Measurements from ENCODE around the gene PKD1. TPM values are rescaled to one million over a fixed set of nuclear protein-coding genes. Genes with fewer than 3 reads are reported as not detected.
"Not testable (repeated sequence)": the region's sequence is repeated elsewhere in the genome, so short reads cannot be mapped to it uniquely, and the experiment has no call there.

PKD1 gene
- total RNA-seq, 1 donor from 2014 or later = 85.8 TPM

DNA sequence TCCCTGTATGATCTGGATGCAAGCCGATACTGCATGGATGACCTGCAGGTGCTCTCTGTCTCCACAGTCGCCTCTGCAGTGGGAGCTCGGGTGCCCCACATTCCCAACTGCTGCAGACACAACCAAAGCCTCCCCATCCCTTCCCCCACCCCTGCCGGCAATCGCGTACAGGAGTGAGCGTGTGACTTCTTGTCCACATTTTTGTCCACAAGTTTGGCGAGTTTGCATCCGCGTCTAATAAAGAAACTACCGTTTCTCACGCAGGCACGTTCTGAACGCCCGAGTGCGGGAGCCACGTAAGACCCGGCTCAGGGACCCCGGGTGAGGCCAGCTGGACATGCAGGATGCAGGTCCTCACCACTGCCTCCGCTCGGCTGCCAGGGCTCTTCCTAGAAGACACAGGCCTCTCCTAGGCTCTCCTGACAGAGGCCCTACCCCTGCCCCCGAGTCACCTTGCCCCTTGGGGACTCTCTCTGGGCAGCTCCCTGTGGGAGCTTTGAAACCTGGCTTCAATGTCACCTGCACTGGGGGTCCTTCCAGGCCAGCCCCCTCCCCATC is 5.7 kb downstream of the PKD1 start:
- intact Hi-C loops (cut with DNase I); DNase-seq (ENCODE audit: missing footprints); ATAC-seq: not testable (repeated sequence)

DNA sequence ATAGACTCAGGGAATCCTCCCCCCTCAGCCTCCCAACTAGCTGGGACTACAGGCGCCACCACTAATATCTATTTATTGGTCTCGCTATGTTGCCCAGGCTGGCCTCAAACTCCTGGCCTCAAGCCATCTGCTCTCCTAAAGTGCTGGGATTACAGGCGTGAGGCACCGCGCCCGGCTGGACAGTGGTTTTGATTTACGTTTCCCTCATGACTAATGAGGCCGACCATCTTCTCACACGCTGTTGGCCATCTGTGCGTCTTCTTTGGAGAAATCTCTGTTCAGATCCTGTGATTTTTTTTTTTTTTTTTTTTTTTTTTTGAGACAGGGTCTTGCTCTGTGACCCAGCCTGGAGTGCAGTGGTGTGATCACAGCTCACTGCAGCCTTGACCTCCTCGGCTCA is 6.4 kb downstream of the PKD1 start:
- not testable (repeated sequence) for DNase-seq (ENCODE audit: missing footprints); ATAC-seq

DNA sequence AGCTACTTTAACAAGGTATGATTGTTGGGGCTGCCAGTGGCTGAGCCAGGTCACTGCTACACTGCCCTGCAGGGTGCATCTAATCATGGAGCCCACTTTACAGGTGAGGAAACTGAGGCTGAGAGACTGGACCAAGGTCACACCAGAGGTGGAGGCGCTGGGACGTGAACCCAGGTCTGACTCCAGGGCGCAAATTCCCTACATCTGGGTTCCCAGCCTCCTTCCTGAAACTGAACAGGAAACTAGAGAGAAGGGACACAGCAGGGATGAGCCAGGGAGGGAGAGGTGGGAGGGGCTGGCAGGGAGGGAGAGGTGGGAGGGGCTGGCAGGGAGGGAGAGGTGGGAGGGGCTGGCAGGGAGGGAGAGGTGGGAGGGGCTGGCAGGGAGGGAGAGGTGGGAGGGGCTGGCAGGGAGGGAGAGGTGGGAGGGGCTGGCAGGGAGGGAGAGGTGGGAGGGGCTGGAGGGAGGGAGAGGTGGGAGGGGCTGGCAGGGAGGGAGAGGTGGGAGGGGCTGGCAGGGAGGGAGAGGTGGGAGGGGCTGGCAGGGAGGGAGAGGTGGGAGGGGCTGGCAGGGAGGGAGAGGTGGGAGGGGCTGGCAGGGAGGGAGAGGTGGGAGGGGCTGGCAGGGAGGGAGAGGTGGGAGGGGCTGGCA is 7.9 kb downstream of the PKD1 start:
- DNase-seq (ENCODE audit: missing footprints); intact Hi-C loops (cut with DNase I): not testable (repeated sequence)
- ATAC-seq = peak; percentile 30

More for the DNA sequence above, 6.4 kb downstream of the PKD1 start:
- intact Hi-C loops (cut with DNase I) = not testable (repeated sequence)

DNA sequence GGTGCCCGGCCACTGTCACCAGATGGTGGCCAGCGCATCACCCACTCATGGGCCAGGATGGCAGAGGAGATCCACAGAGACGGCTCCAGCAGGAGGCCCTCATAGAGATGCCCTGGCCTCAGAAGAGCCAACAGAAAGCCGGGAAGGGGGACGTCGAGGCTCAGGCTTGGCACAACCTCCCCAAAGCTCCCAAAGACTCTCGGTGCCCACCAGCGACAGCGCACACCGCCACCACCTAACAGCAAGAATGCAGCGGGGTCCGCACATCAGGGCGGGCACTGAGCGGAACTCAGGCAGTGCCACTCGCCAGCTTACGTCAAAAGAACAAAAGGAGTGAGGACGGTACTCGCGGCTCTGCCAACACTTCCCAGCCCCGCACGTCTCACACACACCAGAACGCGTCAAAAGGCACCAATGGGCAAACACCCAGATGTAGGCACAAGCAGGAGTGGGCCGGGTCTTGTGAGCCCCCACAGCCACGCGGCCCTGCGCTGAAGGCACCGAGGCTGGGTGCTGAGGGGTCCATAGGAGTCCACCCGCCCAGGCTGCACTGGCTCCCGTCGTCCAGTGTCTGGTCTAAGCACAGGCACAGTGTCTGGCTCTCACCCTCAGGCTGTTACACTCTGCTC is 8.7 kb downstream of the PKD1 start:
- ATAC-seq = peak; percentile 1
- peak; percentile 71 for DNase-seq (ENCODE audit: missing footprints)
- intact Hi-C loops (cut with DNase I) = not testable (repeated sequence)

DNA sequence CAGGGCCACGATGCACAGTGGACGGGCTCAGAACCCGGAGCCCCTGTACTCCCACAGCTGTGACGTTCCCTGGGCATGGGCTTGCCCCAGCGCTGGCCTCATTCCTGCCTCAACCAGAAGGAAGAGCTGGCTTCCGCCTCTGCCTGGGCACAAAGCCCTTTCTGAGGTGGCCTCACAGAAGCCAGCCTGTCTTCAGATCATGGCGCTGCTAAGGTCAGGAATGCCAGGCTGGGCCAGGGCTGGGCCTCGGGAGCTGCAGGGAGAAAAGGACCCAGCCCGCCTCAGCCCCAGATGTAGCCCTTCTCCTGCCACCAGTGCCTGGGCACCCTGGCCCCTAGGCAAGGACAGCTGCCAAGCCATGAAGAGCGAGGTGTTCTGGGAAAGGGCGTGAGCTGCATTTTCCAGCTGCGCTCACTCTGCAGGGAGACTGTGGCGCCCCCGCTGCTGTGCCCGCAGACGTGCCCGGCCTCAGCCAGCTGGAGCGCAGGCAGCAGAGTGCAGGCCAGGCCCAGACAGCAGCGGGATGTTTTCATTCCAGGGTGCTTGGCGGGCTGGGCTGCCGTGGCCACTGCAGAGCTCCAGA is 9.4 kb downstream of the PKD1 start:
- peak; percentile 66 for DNase-seq (ENCODE audit: missing footprints)
- intact Hi-C loops (cut with DNase I) = not testable (repeated sequence)
- ATAC-seq = peak; percentile 29

DNA sequence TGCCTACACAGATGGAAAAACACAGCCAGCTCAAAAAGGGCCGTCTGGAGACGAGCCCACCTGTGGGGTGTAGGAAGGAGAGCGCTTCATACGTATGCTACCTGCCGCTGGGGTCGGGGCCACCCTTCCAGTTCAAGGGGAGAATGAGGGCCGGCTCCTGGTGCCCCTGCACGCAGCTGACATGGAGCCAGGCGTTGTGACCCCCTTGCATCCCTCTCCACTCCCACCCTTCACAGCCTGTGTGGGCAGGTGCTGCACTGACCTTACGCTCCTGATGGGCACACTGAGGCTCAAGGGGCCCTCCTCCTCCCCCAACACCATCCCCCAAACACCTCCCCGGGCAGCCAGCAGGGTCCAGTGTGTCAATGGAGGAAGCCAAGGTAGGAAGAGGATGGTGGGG is 10.1 kb downstream of the PKD1 start:
- DNase-seq (ENCODE audit: missing footprints) = peak; percentile 60
- intact Hi-C loops (cut with DNase I); ATAC-seq: not testable (repeated sequence)

DNA sequence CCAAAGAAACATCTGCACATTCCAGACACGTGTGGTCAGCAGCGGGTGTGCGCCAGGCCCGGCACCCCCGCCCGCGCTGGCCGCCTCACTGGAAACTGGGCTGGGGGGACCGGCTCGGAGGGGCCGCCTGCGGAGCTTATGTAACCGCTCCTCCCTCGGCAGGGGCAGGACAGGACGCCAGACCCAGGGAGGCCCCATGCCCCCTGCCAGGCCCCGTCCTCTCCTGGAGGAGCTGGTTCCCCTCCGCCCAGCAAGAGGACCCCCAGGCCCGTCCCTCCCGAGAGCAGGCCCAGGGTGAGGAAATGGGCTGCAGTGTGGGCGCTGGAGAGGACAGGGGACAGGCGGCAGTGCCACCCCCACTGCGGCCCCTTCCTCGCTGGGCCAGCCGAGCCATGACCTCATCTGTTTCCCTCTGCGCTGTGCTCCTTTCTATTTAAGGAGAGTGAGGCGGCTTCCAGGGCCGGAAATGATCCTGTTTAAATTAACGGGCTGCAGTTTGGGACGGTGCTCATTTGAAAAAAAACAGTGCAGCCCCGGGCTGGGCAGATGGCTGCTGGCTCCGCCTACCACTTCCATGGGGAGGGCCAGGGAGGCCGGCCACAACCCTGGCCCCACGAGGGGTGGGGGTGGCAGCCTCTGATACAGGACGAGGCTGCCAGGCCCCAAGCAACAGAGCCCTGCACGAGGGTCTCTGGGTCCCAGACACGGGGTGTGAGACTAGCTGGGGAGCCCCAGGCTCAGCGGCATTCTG is 10.8 kb downstream of the PKD1 start:
- intact Hi-C loops (cut with DNase I) = loop anchor here (5.0 kb wide), 1 partner anchor 78 kb away; the partner anchor contains the start of genes NTHL1 and TSC2
- DNase-seq (ENCODE audit: missing footprints) = peak; percentile 80
- peak; percentile 60 for ATAC-seq

DNA sequence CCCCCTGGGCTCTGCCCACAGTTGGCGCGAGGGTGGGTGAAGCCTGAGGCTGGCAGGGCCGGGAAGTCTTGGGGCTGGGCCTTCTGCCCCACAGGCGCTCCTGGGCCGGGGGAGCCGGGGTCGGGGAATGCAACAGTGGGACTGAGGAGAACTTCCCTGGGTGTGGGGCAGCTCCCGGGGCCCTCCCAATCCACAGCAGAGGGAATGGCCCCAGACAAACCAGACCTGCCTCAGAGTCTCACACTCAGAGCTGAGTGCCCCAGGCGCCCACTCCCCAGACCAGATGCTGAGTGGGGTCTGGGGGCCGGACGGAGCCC is 11.4 kb downstream of the PKD1 start:
- DNase-seq (ENCODE audit: missing footprints); ATAC-seq: not testable (repeated sequence)
- intact Hi-C loops (cut with DNase I) = loop anchor here (5.0 kb wide), 1 partner anchor 77 kb away; the partner anchor contains the start of genes NTHL1 and TSC2

DNA sequence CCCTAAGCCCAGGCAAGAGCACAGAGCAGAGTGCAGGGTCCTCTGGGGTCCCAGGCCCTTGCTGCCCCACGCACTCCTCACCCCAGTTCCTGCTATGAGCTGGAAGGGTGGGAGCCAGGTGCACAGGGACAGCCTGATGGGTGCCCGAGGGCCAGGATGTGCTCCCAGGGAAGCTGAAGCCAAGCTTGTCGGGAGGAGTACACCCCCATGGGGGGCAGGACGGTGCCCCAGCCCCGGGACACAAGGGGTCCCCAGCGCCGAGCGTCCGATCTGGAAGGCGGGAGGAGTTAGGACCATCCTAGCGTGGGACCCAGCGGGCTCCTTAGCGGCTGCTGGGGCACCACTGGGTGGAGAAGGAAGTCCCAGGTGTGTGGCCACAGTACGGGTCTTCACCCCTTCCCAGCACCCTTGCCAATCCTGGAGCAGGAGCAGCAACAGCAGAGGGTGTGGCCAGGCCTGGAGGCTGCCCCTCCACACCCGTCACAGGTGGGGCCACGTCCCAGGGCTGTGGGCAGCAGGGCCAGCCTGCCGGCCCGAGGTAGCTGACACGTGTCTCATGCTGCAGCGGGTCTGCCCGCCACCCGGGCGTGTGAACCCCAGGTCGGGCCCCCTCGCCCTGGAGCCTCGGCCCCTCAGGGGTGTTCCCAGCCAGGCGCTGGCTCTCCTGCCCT is 11.9 kb downstream of the PKD1 start:
- intact Hi-C loops (cut with DNase I) = loop anchor here (5.0 kb wide), 1 partner anchor 77 kb away; the partner anchor contains the start of genes NTHL1 and TSC2
- not testable (repeated sequence) for DNase-seq (ENCODE audit: missing footprints); ATAC-seq

DNA sequence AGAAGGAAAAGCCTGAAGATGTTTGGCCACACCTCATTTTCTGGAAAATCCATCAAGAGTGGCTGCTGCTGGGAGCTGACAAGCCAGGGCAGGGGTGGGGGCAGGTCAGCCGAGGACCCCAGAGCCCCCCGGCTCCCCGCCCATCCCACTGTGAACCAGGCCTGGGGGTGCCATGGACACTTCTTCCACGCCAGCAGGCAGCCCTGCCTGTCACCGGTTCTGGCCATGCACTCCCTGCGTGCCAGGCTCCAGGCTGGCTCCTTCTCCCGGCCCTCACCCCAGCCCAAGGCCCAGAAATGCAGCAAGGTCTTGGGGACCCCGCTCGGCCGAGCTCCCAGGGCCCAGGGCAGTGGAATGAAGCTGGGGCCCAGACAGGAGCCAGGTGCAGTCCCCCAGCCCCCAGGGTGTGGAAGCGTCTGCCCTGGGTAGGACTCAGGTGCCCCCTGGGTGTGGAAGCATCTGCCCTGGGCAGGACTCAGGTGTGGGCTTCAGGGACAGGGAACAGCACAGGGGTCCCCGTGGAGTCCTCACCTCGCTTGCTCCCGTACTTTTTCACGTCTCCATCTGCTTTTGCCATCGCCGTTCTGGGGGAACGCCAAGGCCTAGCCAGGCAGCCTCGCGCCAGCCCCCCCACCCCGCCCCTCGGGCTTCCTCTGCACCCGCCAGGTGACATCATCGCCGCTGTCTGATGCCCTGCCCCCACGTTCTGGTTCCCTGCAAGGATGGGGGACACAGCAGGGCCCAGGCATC is 12.6 kb downstream of the PKD1 start:
- intact Hi-C loops (cut with DNase I) = loop anchor here (5.0 kb wide), 1 partner anchor 76 kb away; the partner anchor contains the start of genes NTHL1 and TSC2
- ATAC-seq = not testable (repeated sequence)
- peak; percentile 68 for DNase-seq (ENCODE audit: missing footprints)

DNA sequence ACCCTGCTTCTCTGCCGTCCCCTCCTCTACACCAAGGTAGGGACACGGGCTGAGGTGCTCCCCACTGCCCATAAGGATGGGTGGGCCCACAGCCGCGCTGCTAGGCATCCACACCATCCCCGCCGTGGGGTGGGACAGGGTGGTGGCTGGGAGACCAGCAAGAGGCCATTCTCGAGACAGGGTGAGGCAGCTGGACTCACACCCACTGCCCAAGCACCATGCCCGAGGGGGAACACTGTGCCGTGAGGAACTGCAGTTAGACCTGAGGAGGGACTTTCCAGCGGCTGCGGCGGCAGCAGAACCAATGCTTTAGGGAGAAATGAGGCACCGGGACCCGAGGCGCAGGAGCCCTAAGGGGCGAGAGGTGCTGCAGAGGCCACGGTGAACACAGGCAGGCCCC is 13.3 kb downstream of the PKD1 start:
- intact Hi-C loops (cut with DNase I) = loop anchor here (5.0 kb wide), 1 partner anchor 75 kb away; the partner anchor contains the start of genes NTHL1 and TSC2
- ATAC-seq (no peak), DNase-seq (ENCODE audit: missing footprints) (no peak)

DNA sequence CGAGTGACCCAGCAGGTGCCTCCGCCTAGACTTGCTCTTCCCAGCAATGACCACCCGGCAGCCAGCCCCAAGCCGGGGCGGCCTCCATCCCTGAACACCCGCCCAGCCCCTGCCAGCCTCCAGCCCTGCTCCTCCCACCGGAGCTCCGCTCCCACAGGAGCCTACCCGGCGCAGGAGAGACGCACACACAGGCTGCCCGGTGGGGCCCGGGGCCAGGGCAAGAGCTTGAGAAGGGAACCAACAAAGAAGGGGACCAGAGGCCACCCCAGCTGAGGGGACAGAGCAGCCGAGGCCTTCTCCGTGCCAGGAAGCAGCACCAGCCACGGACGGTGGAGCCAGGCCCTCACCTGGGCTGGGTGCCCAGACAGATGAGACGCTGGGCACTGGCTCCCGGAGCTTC is 13.8 kb downstream of the PKD1 start:
- intact Hi-C loops (cut with DNase I) = loop anchor here (5.0 kb wide), 1 partner anchor 75 kb away; the partner anchor contains the start of genes NTHL1 and TSC2
- ATAC-seq (peak; percentile 26), DNase-seq (ENCODE audit: missing footprints) (no peak)

DNA sequence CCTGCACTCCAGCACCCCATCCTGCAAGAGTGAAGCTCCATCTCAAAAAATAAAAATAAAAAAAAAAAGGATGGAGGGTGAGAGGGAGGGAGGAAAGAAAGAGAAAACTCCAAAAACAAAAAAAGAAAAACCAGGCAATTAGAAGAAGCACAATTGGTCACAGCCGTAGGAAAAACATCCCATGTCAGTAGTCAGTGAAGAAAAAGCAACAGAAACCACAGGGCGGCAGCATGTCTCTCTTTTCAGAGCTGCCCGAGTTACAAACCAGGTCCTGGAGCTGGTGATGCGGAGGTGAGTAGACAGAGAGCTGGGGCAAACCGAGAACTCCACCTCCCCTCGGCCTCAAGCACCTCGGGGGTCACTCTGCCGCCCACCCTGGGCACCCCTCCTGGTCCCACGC is 14.4 kb downstream of the PKD1 start:
- not testable (repeated sequence) for DNase-seq (ENCODE audit: missing footprints); ATAC-seq
- intact Hi-C loops (cut with DNase I) = loop anchor here (5.0 kb wide), 1 partner anchor 74 kb away; the partner anchor contains the start of genes NTHL1 and TSC2

DNA sequence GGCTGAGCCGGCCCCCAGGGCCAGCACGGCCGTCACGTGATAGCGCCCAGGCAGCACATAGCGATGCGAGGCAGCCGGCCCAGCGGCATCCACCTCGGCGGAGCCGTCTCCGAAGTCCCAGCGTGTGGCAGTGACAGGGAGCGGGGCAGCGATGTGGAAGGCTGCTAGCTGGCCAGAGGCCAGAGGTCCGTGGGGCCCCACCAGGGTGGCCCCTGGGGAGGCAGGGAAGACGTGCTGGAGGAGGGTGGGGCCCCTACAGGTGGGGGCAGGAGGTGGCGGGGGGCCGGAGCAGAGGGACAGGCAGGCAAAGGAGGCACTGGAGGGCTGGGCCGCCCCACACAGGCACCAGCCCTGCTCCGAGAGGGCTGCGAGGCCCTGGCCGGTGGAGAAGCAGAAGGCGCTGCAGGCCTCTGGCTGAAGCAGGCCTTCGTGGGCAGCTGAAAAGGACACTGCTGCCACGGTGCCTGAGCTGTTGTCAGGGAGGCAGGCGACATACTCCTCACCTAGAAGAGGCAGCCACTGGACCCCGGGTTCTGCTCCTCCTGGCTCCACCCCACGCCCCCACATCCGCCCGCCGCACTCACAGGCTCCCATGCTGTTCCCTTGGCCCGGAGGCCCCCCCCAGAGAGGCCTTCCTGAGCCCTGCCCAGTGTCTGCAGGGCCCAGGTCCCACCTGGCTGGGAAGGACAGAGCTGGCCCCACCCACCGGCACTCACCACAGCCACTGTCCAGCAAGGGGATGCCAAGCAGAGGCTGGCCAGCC is 17.6 kb downstream of the PKD1 start:
- peak; percentile 30 for DNase-seq (ENCODE audit: missing footprints)
- ATAC-seq; intact Hi-C loops (cut with DNase I): not testable (repeated sequence)

DNA sequence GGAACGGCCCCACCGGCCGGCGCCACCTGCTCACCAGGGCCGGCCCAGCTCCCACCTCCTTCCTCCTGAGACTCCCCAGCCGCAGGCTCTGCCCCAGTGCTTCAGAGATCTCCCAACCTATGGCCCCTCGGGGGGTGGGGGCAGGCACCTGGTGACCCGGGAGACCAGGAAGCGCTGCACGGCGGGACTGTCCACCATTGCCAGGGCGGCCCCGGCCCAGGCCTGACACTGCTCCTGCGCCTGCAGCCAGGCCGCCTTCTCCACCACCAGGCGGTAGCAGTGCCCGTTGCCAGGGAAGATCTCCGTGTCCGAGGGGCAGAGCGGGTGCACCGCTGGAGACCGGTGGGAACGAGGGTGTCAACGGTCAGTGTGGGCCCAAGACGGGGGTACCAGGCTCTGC is 18.4 kb downstream of the PKD1 start:
- intact Hi-C loops (cut with DNase I); ATAC-seq: not testable (repeated sequence)
- DNase-seq (ENCODE audit: missing footprints) = peak; percentile 21

DNA sequence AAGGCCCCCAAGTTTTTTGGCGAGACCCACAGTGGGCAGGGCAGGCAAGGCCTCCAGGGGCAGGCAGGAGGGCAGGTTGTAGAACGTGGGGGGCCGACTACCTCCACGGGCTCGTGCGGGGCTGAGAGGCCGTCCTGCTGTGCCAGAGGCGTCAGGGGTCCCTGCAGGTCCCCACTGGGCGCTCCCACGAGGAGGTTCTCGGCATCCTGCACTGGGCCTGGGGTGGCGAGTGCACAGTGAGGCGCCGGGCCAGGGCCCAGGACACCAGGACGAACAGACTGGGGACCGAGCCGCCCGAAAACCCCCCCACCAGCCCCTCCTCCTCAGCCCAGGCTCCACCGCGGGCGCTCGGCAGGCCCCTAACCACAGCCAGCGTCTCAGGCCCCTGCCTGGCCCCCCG is 19.3 kb downstream of the PKD1 start:
- intact Hi-C loops (cut with DNase I); ATAC-seq: not testable (repeated sequence)
- DNase-seq (ENCODE audit: missing footprints) = peak; percentile 40

DNA sequence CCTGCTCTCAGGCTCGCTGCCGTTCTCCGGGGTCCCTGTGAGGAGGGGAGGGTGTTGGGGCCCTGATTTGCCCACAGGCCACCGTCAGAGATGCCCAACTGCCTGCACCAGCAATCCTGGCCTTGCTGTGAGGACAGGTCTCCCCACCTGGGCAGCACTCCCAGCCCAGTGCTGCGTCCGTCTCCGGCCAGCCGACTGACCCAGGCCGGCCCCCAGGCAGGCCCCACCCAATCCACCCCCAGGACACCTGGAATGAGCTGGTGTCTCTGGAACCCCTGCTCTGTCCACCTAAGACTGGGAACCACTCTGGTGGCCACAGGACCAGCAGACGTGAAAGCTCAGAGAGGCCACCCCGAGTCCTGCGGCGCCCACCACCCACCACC is 20.1 kb downstream of the PKD1 start:
- intact Hi-C loops (cut with DNase I) = no loop called here
- ATAC-seq (no peak), DNase-seq (ENCODE audit: missing footprints) (no peak)
